ENCODE results near the gene DPAGT1.
A peak's percentile ranks its signal among the peaks of the same experiment; 100 is the strongest.
"Not testable (repeated sequence)": the region's sequence is repeated elsewhere in the genome, so short reads cannot be mapped to it uniquely, and the experiment has no call there.

The DPAGT1 gene

DNA sequence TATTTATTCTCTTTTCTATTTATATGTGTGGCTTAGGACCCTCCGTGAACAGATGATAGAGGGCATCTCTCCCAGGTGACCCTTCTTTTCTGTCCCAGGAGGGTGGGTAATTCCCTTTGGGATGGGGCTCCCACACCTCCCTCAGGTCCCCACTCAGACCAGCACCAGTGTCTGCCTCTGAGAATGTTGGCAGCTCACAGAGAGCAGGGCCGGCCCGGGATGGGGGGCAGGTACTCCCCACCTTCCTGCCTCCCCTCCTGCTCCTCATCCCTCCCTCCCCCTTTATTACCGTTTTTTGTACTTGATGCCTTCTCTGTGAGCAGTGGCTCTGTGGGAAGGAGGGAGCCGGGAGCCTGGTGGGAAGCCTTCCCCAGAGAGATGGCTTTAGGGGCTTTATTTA, 14.9 kb upstream of the DPAGT1 start:
- no peak for FAIRE-seq
- no peak for DNase-seq (ENCODE audit: extremely low spot score, insufficient read length, low read depth)

- FAIRE-seq (no peak), DNase-seq (ENCODE audit: extremely low spot score, insufficient read length, low read depth) (no peak)
These were observed 14.6 kb upstream of the DPAGT1 start for GRCh38 chr11:119116235-119116594.

GRCh38 chr11:119115484-119116234, 14.0 kb upstream of the DPAGT1 start:
- FAIRE-seq: no peak
- no peak for DNase-seq (ENCODE audit: extremely low spot score, insufficient read length, low read depth)

- DNase-seq (ENCODE audit: extremely low spot score, insufficient read length, low read depth) (no peak), FAIRE-seq (no peak)
These were observed 12.7 kb upstream of the DPAGT1 start for GRCh38 chr11:119114351-119114750.

GRCh38 chr11:119113716-119114115, 12.1 kb upstream of the DPAGT1 start:
- no peak for DNase-seq (ENCODE audit: extremely low spot score, insufficient read length, low read depth)
- no peak for FAIRE-seq

DNA sequence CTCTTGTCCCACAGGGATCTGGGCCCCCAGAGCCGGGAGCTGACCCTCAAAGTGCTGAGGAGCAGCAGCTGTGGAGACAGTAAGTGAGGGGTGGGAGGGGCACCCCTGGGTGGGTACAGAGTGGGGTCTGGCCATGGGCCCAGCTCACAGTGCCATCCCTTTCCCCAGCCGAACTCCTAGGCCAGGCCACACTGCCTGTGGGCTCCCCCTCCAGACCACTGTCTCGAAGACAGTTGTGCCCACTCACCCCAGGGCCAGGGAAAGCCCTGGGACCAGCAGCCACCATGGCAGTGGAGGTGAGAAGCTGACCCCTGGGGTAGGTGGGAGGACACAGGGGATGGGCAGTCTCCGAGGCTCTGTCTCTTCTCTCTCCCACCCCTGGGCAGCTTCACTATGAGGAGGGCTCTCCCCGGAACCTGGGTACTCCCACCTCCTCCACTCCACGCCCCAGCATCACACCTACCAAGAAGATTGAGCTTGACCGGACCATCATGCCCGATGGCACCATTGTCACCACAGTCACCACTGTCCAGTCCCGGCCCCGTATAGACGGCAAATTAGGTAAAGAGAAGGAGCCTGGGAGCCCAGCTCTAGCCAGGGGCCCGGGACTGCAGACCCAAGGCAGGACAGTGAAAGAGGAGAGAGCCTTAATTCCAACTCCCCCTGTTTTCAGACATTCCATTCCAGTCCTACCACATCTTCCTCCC, 10.8 kb upstream of the DPAGT1 start:
- DNase-seq (ENCODE audit: extremely low spot score, insufficient read length, low read depth) (no peak), FAIRE-seq (no peak)

DNA sequence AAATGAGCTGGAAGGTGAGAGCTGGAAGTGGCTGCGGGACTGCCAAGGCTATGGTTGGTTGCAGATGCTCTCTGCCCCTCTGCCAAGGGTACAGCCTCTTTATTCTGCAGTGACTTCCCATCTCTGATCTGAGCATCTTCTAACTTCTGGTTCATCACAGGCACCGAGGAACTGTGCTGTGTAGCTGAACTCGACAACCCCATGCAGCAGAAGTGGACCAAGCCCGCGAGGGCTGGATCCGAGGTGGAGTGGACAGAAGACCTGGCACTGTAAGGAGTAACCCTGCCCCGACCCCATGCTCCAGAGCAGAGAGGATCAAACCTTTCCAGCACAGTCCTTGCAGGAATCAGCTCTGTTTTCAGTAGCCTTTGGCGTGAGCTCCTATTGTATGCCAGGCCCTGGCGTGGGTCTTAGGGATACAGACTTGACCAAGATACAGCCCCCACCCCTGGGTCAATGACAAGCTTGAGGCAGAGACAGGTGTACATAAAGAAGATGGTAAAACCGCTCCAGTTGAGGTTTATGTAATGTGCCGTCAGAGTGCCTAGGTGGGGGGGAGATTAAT, 9.8 kb upstream of the DPAGT1 start:
- no peak for FAIRE-seq
- DNase-seq (ENCODE audit: extremely low spot score, insufficient read length, low read depth): no peak

DNA sequence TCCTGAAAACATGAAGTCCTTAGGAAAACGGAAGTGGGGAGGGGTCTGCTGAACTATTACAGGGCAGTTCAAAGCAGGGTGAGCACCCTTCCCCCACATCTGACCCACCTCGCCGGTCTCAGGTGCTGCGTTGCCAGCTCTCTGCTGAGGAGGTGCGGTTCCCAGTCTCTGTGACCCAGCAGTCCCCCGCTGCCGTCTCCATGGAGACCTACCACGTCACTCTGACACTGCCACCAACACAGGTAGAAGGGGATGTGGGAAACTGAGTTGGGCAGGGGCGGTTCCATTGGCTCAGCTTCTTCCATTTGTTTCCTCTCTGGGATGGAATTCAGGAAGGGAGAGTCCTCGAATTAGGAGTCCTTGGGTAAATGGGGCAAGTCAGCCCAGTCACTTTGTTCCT, 8.8 kb upstream of the DPAGT1 start:
- DNase-seq (ENCODE audit: extremely low spot score, insufficient read length, low read depth): no peak
- no peak for FAIRE-seq

GRCh38 chr11:119109843-119110242, 8.2 kb upstream of the DPAGT1 start:
- FAIRE-seq (no peak), DNase-seq (ENCODE audit: extremely low spot score, insufficient read length, low read depth) (no peak)

- DNase-seq (ENCODE audit: extremely low spot score, insufficient read length, low read depth) (no peak), FAIRE-seq (no peak)
These were observed 7.2 kb upstream of the DPAGT1 start for GRCh38 chr11:119108857-119109221.

- FAIRE-seq (peak; percentile 68), DNase-seq (ENCODE audit: extremely low spot score, insufficient read length, low read depth) (no peak)
These were observed 6.6 kb upstream of the DPAGT1 start for GRCh38 chr11:119108146-119108856.

DNA sequence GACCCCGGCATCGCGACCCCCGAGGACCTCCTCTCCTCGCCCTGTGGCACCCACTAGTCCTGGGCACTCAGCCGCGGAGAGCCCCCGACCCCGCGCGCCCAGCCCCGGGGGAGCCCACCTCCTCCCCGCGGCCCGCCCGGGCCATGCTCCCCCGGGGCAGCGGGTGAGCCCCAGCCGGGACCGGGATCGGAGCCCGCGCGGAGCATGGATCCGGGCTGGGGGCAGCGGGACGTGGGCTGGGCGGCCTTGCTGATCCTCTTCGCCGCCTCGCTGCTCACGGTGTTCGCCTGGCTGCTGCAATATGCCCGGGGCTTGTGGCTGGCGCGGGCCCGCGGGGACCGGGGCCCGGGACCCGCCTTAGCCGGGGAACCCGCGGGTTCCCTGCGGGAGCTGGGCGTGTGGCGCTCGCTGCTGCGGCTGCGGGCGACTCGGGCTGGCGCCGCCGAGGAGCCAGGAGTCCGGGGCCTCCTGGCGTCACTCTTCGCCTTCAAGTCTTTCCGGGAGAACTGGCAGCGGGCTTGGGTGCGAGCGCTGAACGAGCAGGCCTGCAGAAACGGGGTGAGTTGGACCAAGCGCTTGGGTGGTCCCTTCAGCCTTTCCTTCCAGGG, 6.0 kb upstream of the DPAGT1 start:
- FAIRE-seq: no peak
- DNase-seq (ENCODE audit: extremely low spot score, insufficient read length, low read depth): no peak

- FAIRE-seq (peak; percentile 94), DNase-seq (ENCODE audit: extremely low spot score, insufficient read length, low read depth) (peak; percentile 92)
These were observed 5.2 kb upstream of the DPAGT1 start, which contains the start of gene C2CD2L for GRCh38 chr11:119106564-119107537. Gene C2CD2L (plus strand): TSS chr11:119107344. CDS start chr11:119107742, 398 bp downstream.

- no peak for FAIRE-seq
These were observed 2.1 kb upstream of the DPAGT1 start for GRCh38 chr11:119103793-119104192.

GRCh38 chr11:119103161-119103664, 1.6 kb upstream of the DPAGT1 start:
- DNase-seq (ENCODE audit: extremely low spot score, insufficient read length, low read depth): not testable (repeated sequence)

More at GRCh38 chr11:119103793-119104192, 2.1 kb upstream of the DPAGT1 start:
- no peak for DNase-seq (ENCODE audit: extremely low spot score, insufficient read length, low read depth)

DNA sequence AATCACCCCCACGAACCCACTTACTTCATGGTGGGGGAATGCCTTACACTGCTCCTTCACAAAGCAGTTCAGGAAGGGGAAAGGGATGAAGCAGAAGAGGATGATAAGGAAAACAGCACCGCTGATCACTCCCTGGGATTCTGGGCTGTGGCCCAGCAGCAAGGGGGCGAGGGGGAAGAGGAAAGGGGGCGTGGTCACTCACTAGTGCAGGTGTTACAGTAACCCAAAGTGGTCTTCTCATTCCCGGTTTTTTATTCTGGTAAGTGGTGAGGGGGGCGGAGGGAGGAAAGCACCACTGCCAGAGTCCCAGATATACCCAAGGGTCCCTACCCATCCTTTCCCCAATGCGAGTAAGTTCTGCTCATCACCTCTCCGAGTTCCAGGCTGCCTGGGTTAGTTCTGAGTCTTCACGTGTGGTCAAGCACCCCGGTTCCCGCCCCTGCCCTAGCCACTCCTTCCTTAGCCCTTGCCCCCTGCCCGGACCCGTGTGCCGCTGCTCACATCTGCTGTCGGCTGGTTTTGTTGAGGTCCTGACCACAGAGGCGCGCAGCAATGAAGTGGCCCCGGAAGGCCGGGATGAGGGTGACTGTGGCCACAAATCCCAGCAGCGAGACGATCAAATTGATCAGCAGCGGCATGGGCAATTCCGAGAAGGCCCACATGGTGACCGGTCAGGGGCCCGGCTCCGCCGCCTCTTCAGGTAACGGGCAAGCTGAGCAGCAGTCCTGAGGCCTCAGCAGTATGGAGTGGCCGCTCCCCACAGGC, 477 bp downstream of the DPAGT1 start:
- FAIRE-seq (no peak), DNase-seq (ENCODE audit: extremely low spot score, insufficient read length, low read depth) (no peak)

More at GRCh38 chr11:119103161-119103664, 1.6 kb upstream of the DPAGT1 start:
- not testable (repeated sequence) for FAIRE-seq

- FAIRE-seq: peak; percentile 53
- DNase-seq (ENCODE audit: extremely low spot score, insufficient read length, low read depth): no peak
These were observed 1.2 kb downstream of the DPAGT1 start for GRCh38 chr11:119100246-119100970.

Measured in GM18507 (cell line).